Neural progenitor cell (in vitro differentiated cells): ENCODE results near the gene SLC4A5. TPM values are rescaled to one million over a fixed set of nuclear protein-coding genes. Genes with fewer than 3 reads are reported as not detected.

Experiments used
- DNase-seq: peaks from one replicate; pipeline ENCODE4 v3.0.0-alpha.2; 2016; ENCODE audit warnings: low spot score
- H2AFZ ChIP-seq: fragments of 200-600 bp; sonication (generic); replicated peaks from 2 replicates; pipeline ENCODE4 v1.6.1; 2016; ENCODE audit warnings: antibody characterized with exemption
- H3F3A ChIP-seq: fragments of 200-600 bp; sonication (generic); 2 replicates; pipeline ENCODE4 v1.6.1; 2016; ENCODE audit warnings: antibody characterized with exemption, low read depth
- H3K27ac ChIP-seq: fragments of 200-600 bp; sonication (generic); 2 replicates; pipeline ENCODE4 v1.5.1; 2016; ENCODE audit warnings: mild to moderate bottlenecking
- H3K27me3 ChIP-seq: fragments of 200-600 bp; sonication (generic); 2 replicates; pipeline ENCODE4 v1.6.1; 2016; ENCODE audit warnings: mild to moderate bottlenecking, moderate library complexity
- H3K36me3 ChIP-seq: fragments of 200-600 bp; sonication (generic); 2 replicates; pipeline ENCODE4 v1.5.1; 2016
- H3K4me1 ChIP-seq: fragments of 200-600 bp; sonication (generic); 2 replicates; pipeline ENCODE4 v1.6.1; 2016; ENCODE audit warnings: mixed run types
- H3K4me2 ChIP-seq: fragments of 200-600 bp; sonication (generic); 2 replicates; pipeline ENCODE4 v1.6.1; 2016
- H3K4me3 ChIP-seq: fragments of 200-600 bp; sonication (generic); 2 replicates; pipeline ENCODE4 v1.5.1; 2016
- H3K79me2 ChIP-seq: fragments of 200-600 bp; sonication (generic); 2 replicates; pipeline ENCODE4 v1.6.1; 2016; ENCODE audit warnings: low read depth
- H3K9ac ChIP-seq: fragments of 200-600 bp; sonication (generic); 2 replicates; pipeline ENCODE4 v1.6.1; 2016
- H3K9me3 ChIP-seq: fragments of 200-600 bp; sonication (generic); 2 replicates; pipeline ENCODE4 v1.5.1; 2016; ENCODE audit warnings: low read depth
- H4K20me1 ChIP-seq: fragments of 200-600 bp; sonication (generic); 2 replicates; pipeline ENCODE4 v1.6.1; 2016; ENCODE audit warnings: low read depth
- H3K27ac Mint-ChIP-seq: 3 replicates; pipeline ENCODE4 v1.8.0; 2021; ENCODE audit warnings: mixed read lengths
- H3K27me3 Mint-ChIP-seq: 2 replicates; pipeline ENCODE4 v1.8.0; 2022; ENCODE audit warnings: low read depth, mild to moderate bottlenecking, inconsistent platforms, moderate library complexity, mixed read lengths; ENCODE audit not compliant: insufficient read depth
- H3K36me3 Mint-ChIP-seq: 3 replicates; pipeline ENCODE4 v1.8.0; 2021; ENCODE audit warnings: mixed read lengths
- H3K4me1 Mint-ChIP-seq: 3 replicates; pipeline ENCODE4 v1.8.0; 2021; ENCODE audit warnings: mixed read lengths
- H3K4me3 Mint-ChIP-seq: 3 replicates; pipeline ENCODE4 v1.8.0; 2021; ENCODE audit warnings: mild to moderate bottlenecking, moderate library complexity, mixed read lengths
- H3K9me3 Mint-ChIP-seq: 3 replicates; pipeline ENCODE4 v1.8.0; 2020; ENCODE audit warnings: mixed read lengths
- CTCF ChIP-seq: fragments of 200-600 bp; sonication (generic); IDR thresholded peaks from 2 replicates; pipeline ENCODE4 v1.5.1; 2017; ENCODE audit warnings: antibody characterized with exemption, mild to moderate bottlenecking
- EZH2 ChIP-seq: fragments of 200-600 bp; sonication (generic); IDR thresholded peaks from 2 replicates; pipeline ENCODE4 v1.6.1; 2017; ENCODE audit warnings: antibody characterized with exemption, mild to moderate bottlenecking, moderate library complexity
- EZH2phosphoT487 ChIP-seq: fragments of 200-600 bp; sonication (generic); IDR thresholded peaks from 2 replicates; pipeline ENCODE4 v1.6.1; 2017; ENCODE audit warnings: antibody characterized with exemption
- total RNA-seq: library from RNA; depleted of rRNA; stranded (reverse); fragments of >200 nt; gene quantifications from 2 replicates; pipeline ENCODE4 v1.2.3, GENCODE V29; 2015; ENCODE audit warnings: low replicate concordance

SLC4A5 gene
- total RNA-seq, 1 donor from 2014 or later: 2.0 TPM

GRCh38 chr2:74290466-74291217 is 52.6 kb downstream of the SLC4A5 start:
- H3K36me3 Mint-ChIP-seq: no peaks in the 10 kb centered on the region
- no peak overlapping the region for H3K27ac Mint-ChIP-seq
- no peak overlapping the region for H3K4me3 Mint-ChIP-seq
- Histone ChIP-seq H4K20me1 (no peaks in the 10 kb centered on the region), H3K9me3 (no peaks in the 10 kb centered on the region), H3K4me3 (no peak overlapping the region), H3K4me2 (no peak overlapping the region), H3F3A (no peaks in the 10 kb centered on the region), H3K27ac (no peak overlapping the region), H2AFZ (no peak overlapping the region), H3K27me3 (no peaks in the 10 kb centered on the region), H3K79me2 (no peaks in the 10 kb centered on the region), H3K9ac (no peak overlapping the region), H3K36me3 (no peaks in the 10 kb centered on the region), H3K4me1 (peaks cover 13% of the 10 kb centered on the region)
- peaks cover 20% of the 10 kb centered on the region for H3K4me1 Mint-ChIP-seq
- H3K9me3 Mint-ChIP-seq: no peaks in the 10 kb centered on the region
- no peak for DNase-seq
- no peak for TF ChIP-seq EZH2phosphoT487
- peaks cover 8% of the 10 kb centered on the region for H3K27me3 Mint-ChIP-seq

- H3K4me3 ChIP-seq: no peak overlapping the region
- no peak overlapping the region for H3K27ac ChIP-seq
- no peaks in the 10 kb centered on the region for H3K9me3 ChIP-seq
- no peaks in the 10 kb centered on the region for H3F3A ChIP-seq
- no peak overlapping the region for H2AFZ ChIP-seq
- no peaks in the 10 kb centered on the region for H3K36me3 ChIP-seq
- no peaks in the 10 kb centered on the region for H3K9me3 Mint-ChIP-seq
- H3K27me3 Mint-ChIP-seq: peaks cover 8% of the 10 kb centered on the region
- H3K79me2 ChIP-seq: no peaks in the 10 kb centered on the region
- TF ChIP-seq CTCF: no peak
- TF ChIP-seq EZH2: no peak
- TF ChIP-seq EZH2phosphoT487: no peak
- no peak overlapping the region for H3K4me3 Mint-ChIP-seq
- no peak overlapping the region for H3K4me2 ChIP-seq
- no peak overlapping the region for H3K9ac ChIP-seq
- no peaks in the 10 kb centered on the region for H3K27me3 ChIP-seq
- peaks cover 13% of the 10 kb centered on the region for H3K4me1 ChIP-seq
- no peak for DNase-seq
- H4K20me1 ChIP-seq: no peaks in the 10 kb centered on the region
- peaks cover 20% of the 10 kb centered on the region for H3K4me1 Mint-ChIP-seq
- no peaks in the 10 kb centered on the region for H3K36me3 Mint-ChIP-seq
- no peak overlapping the region for H3K27ac Mint-ChIP-seq
Observed at GRCh38 chr2:74290066-74290465, 53.1 kb downstream of the SLC4A5 start.

- H3K4me1 ChIP-seq: no peaks in the 10 kb centered on the region
- no peak overlapping the region for H3K9ac ChIP-seq
- H3K4me2 ChIP-seq: no peak overlapping the region
- no peaks in the 10 kb centered on the region for H3K79me2 ChIP-seq
- no peak overlapping the region for H3K4me3 Mint-ChIP-seq
- H3K27ac ChIP-seq: no peak overlapping the region
- no peaks in the 10 kb centered on the region for H3K27me3 ChIP-seq
- H3K27ac Mint-ChIP-seq: no peak overlapping the region
- TF ChIP-seq EZH2phosphoT487 (no peak), EZH2 (no peak), CTCF (no peak)
- no peaks in the 10 kb centered on the region for H3K9me3 ChIP-seq
- peaks cover 5% of the 10 kb centered on the region for H3K27me3 Mint-ChIP-seq
- no peak for DNase-seq
- no peaks in the 10 kb centered on the region for H3K36me3 ChIP-seq
- H4K20me1 ChIP-seq: no peaks in the 10 kb centered on the region
- H3K9me3 Mint-ChIP-seq: no peaks in the 10 kb centered on the region
- no peak overlapping the region for H3K4me3 ChIP-seq
- no peak overlapping the region for H2AFZ ChIP-seq
- peaks cover 2% of the 10 kb centered on the region for H3K36me3 Mint-ChIP-seq
- H3K4me1 Mint-ChIP-seq: no peaks in the 10 kb centered on the region
- H3F3A ChIP-seq: no peaks in the 10 kb centered on the region
Observed at GRCh38 chr2:74286725-74287124, 56.5 kb downstream of the SLC4A5 start.

GRCh38 chr2:74281141-74281975 is 61.9 kb downstream of the SLC4A5 start:
- H3F3A ChIP-seq: no peaks in the 10 kb centered on the region
- peaks cover 2% of the 10 kb centered on the region for H3K36me3 Mint-ChIP-seq
- H3K79me2 ChIP-seq: no peaks in the 10 kb centered on the region
- no peak overlapping the region for H3K4me3 ChIP-seq
- no peaks in the 10 kb centered on the region for H4K20me1 ChIP-seq
- DNase-seq: no peak
- no peak overlapping the region for H3K27ac ChIP-seq
- H3K4me2 ChIP-seq: no peak overlapping the region
- no peaks in the 10 kb centered on the region for H3K4me1 Mint-ChIP-seq
- H3K27ac Mint-ChIP-seq: no peak overlapping the region
- TF ChIP-seq CTCF (no peak), EZH2 (no peak), EZH2phosphoT487 (no peak)
- H3K27me3 Mint-ChIP-seq: peaks cover 2% of the 10 kb centered on the region
- no peak overlapping the region for H3K9ac ChIP-seq
- H3K27me3 ChIP-seq: peaks cover 28% of the 10 kb centered on the region
- H3K9me3 ChIP-seq: no peaks in the 10 kb centered on the region
- H3K4me3 Mint-ChIP-seq: no peak overlapping the region
- no peak overlapping the region for H2AFZ ChIP-seq
- H3K36me3 ChIP-seq: no peaks in the 10 kb centered on the region
- H3K4me1 ChIP-seq: no peaks in the 10 kb centered on the region
- H3K9me3 Mint-ChIP-seq: no peaks in the 10 kb centered on the region
